NT2/D1 (cell line): ENCODE data around the gene CHMP4A.

Experiments used
- DNase-seq: peaks from one replicate; pipeline ENCODE4 v3.0.0-alpha.2; 2011; ENCODE audit warnings: low read depth, low spot score
- H3K27me3 ChIP-seq: 2 replicates; pipeline ENCODE4 v1.6.0; 2011; ENCODE audit warnings: mild to moderate bottlenecking; ENCODE audit not compliant: insufficient read length, insufficient read depth
- H3K36me3 ChIP-seq: 2 replicates; pipeline ENCODE4 v1.6.1; 2011; ENCODE audit warnings: mild to moderate bottlenecking, low read length, mixed read lengths; ENCODE audit not compliant: insufficient read depth, insufficient read length
- H3K4me1 ChIP-seq: 2 replicates; pipeline ENCODE4 v1.5.1; 2011; ENCODE audit not compliant: insufficient read depth, insufficient read length
- H3K4me3 ChIP-seq: 2 replicates; pipeline ENCODE4 v1.5.1; 2011; ENCODE audit warnings: low read depth; ENCODE audit not compliant: insufficient read length
- H3K9ac ChIP-seq: 2 replicates; pipeline ENCODE4 v1.6.0; 2011; ENCODE audit warnings: low read depth; ENCODE audit not compliant: insufficient read length
- H3K9me3 ChIP-seq: 2 replicates; pipeline ENCODE4 v1.5.1; 2011; ENCODE audit warnings: mild to moderate bottlenecking, low read length; ENCODE audit not compliant: insufficient read depth
- SUZ12 ChIP-seq: IDR thresholded peaks from 2 replicates; pipeline ENCODE4 v1.6.1; 2011; ENCODE audit not compliant: insufficient read length, insufficient read depth; ENCODE audit errors: extremely low read depth
- YY1 ChIP-seq: IDR thresholded peaks from 2 replicates; pipeline ENCODE4 v1.6.1; 2011; ENCODE audit not compliant: insufficient read length, insufficient read depth
- ZNF274 ChIP-seq: IDR thresholded peaks from 2 replicates; pipeline ENCODE4 v1.6.1; 2011; ENCODE audit warnings: mild to moderate bottlenecking, low read depth, low read length

Gene CHMP4A

DNA sequence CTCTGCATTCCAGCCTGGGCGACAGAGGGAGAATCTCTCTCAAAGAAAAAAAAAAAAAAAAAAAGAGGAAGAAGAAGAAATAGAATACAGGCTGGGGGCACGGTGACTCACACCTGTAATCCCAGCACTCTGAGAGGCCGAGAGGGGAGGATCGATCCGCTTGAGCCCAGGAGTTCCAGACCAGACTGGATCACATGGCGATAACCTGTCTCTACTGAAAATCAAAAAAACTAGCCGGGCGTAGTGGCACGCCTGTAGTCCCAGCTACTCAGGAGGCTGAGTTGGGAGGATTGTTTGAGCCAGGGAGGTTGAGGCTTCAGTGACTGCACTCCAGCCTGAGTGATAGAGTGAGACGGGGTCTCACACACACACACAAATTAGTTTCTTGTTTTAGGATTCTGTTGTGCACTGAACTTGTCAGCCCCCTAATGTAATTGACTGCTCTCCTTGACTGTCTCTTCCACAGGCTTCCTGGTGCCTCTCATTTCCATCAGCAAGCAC lies 30.1 kb upstream of the CHMP4A start:
- Histone ChIP-seq H3K9ac (peak overlapping the region; percentile 61), H3K27me3 (no peaks in the 10 kb centered on the region), H3K4me3 (peak overlapping the region; percentile 26), H3K36me3 (peaks cover 30% of the 10 kb centered on the region), H3K9me3 (no peaks in the 10 kb centered on the region), H3K4me1 (no peaks in the 10 kb centered on the region)
- DNase-seq = no peak
- no peak for TF ChIP-seq YY1
- TF ChIP-seq ZNF274 = no peak

DNA sequence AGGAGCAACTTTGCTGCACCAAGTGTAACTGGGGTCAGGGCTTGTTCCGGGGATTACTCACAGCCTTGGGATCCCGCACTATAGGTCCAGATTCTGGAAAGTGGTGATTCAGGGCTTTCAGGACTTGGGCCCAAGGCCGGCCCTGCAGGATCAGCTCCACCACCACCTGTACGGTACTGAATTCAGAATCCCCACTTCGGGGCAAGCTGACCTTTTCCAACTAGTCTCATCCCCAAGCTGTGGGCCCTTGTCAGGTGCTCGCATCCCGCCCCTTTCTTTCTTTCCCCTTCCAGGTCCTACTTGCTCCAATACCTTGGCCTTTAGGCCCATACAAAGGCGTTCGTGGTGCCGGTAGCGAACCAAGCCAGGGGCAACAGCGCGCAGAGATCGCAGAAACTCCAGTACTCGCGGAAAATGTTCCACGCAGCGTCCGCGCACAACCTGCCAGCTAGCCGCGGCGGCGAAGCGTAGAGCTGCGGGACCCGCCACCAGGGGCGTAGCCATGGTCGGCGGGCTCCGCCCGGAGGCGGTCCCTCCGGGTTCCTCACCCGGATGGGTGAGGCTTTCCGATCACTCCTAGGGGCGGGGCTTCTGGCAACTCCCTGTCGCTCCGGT lies 28.6 kb upstream of the CHMP4A start:
- TF ChIP-seq SUZ12 (no peak), ZNF274 (no peak), YY1 (no peak)
- Histone ChIP-seq H3K9ac (peak overlapping the region; percentile 81), H3K9me3 (no peaks in the 10 kb centered on the region), H3K27me3 (no peaks in the 10 kb centered on the region), H3K4me1 (no peaks in the 10 kb centered on the region), H3K36me3 (peaks cover 45% of the 10 kb centered on the region), H3K4me3 (peak overlapping the region; percentile 71)
- peak; percentile 68 for DNase-seq

- H3K9ac ChIP-seq = no peak overlapping the region
- H3K27me3 ChIP-seq = no peaks in the 10 kb centered on the region
- H3K9me3 ChIP-seq = no peaks in the 10 kb centered on the region
- H3K4me3 ChIP-seq = no peak overlapping the region
- no peaks in the 10 kb centered on the region for H3K4me1 ChIP-seq
- DNase-seq = no peak
- H3K36me3 ChIP-seq = peaks cover 61% of the 10 kb centered on the region
- TF ChIP-seq YY1 = no peak
- no peak for TF ChIP-seq SUZ12
- TF ChIP-seq ZNF274 = no peak
Observed at GRCh38 chr14:24240110-24240918, 27.0 kb upstream of the CHMP4A start.

DNA sequence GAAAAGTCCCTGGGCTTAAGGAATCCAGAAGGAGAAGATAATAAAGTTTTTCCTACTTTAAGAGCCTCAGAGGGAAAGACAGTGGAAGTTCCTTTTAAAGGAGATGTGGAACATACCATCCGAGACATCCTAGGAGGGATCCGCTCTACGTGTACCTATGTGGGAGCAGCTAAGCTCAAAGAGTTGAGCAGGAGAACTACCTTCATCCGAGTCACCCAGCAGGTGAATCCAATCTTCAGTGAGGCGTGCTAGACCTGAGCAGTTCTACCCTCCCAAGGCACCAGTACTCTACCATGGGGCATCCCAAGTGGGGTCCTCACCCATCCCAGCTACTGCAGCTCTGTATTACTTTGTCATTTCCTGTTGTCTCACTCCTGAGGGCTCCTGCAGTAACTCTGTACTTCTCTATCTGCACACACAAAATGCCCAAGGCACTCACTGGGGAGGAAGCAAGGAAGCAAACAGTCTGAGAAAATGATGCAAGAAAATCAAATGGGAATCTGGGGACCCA lies 25.3 kb upstream of the CHMP4A start:
- Histone ChIP-seq H3K9me3 (no peaks in the 10 kb centered on the region), H3K4me3 (no peak overlapping the region), H3K27me3 (no peaks in the 10 kb centered on the region), H3K36me3 (peaks cover 75% of the 10 kb centered on the region), H3K4me1 (no peaks in the 10 kb centered on the region), H3K9ac (no peak overlapping the region)
- no peak for DNase-seq
- TF ChIP-seq SUZ12 (no peak), ZNF274 (no peak), YY1 (no peak)

- no peak for TF ChIP-seq YY1
- no peak for TF ChIP-seq SUZ12
- no peak for TF ChIP-seq ZNF274
- Histone ChIP-seq H3K36me3 (peaks cover 75% of the 10 kb centered on the region), H3K9ac (no peak overlapping the region), H3K4me1 (no peaks in the 10 kb centered on the region), H3K9me3 (no peaks in the 10 kb centered on the region), H3K4me3 (no peak overlapping the region), H3K27me3 (no peaks in the 10 kb centered on the region)
- DNase-seq = no peak
Observed at GRCh38 chr14:24238123-24238522, 24.8 kb upstream of the CHMP4A start.

- no peaks in the 10 kb centered on the region for H3K27me3 ChIP-seq
- no peaks in the 10 kb centered on the region for H3K4me1 ChIP-seq
- H3K36me3 ChIP-seq = peaks cover 75% of the 10 kb centered on the region
- no peak for DNase-seq
- TF ChIP-seq YY1 = no peak
- TF ChIP-seq ZNF274 = no peak
- no peak for TF ChIP-seq SUZ12
- H3K9ac ChIP-seq = no peak overlapping the region
- no peak overlapping the region for H3K4me3 ChIP-seq
- no peaks in the 10 kb centered on the region for H3K9me3 ChIP-seq
Observed at GRCh38 chr14:24237463-24237955, 24.2 kb upstream of the CHMP4A start.

- Histone ChIP-seq H3K9ac (no peak overlapping the region), H3K36me3 (peaks cover 75% of the 10 kb centered on the region), H3K4me3 (no peak overlapping the region), H3K9me3 (no peaks in the 10 kb centered on the region), H3K27me3 (no peaks in the 10 kb centered on the region), H3K4me1 (no peaks in the 10 kb centered on the region)
- DNase-seq = no peak
- TF ChIP-seq ZNF274 (no peak), YY1 (no peak), SUZ12 (no peak)
Observed at GRCh38 chr14:24236689-24237462, 23.6 kb upstream of the CHMP4A start.
